Measurements from ENCODE around the gene SLC26A9. TPM values are rescaled to one million over a fixed set of nuclear protein-coding genes. Genes with fewer than 3 reads are reported as not detected.

The SLC26A9 gene
- total RNA-seq, 1 donor: not detected

GRCh38 chr1:205929496-205930194, 13.6 kb downstream of the SLC26A9 start:
- DNase-seq (ENCODE audit: insufficient read length, low spot score, missing footprints): peak; percentile 14
- Histone ChIP-seq H3K27me3 (ENCODE audit: insufficient read depth, low read length) (no peaks in the 10 kb centered on the region), H3K4me1 (ENCODE audit: insufficient read depth, low read length) (peaks cover 25% of the 10 kb centered on the region), H3K9me3 (ENCODE audit: low read depth, low read length) (no peaks in the 10 kb centered on the region), H2AFZ (ENCODE audit: low read length) (no peak overlapping the region), H3K4me3 (ENCODE audit: insufficient read depth, low read length) (no peak overlapping the region), H3K27ac (ENCODE audit: low read depth, low read length) (no peak overlapping the region), H3K36me3 (ENCODE audit: insufficient read depth, low read length) (no peaks in the 10 kb centered on the region), H3K79me2 (ENCODE audit: insufficient read depth, low read length) (no peaks in the 10 kb centered on the region), H4K20me1 (ENCODE audit: insufficient read depth, low read length) (no peaks in the 10 kb centered on the region), H3K4me2 (ENCODE audit: insufficient read depth, low read length) (no peak overlapping the region)
- TF ChIP-seq CTCF (IDR thresholded peaks at IDR 0.05; ENCODE audit: extremely low read depth, low read depth, low read length): no peak

DNA sequence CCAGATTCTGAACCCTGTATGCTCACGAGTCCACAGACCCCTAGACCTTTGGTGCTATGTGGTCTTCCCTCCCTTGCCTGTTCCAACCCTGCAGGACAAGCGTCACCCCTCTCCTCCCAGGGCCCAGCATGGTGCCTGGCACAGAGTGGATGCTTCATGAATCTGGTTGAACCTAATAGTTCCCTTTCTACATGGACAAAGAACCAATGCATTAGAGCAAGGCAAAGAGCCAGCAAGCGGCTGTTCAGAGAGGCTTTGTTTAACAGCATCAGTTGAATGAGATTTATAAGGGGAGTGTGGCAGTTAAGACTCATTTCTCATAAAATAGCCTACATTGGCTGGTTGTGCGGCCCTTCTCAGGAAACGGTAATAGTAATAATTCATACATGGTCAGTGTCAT, 14.9 kb downstream of the SLC26A9 start:
- no peaks in the 10 kb centered on the region for H3K9me3 ChIP-seq (ENCODE audit: low read depth, low read length)
- H3K27me3 ChIP-seq (ENCODE audit: insufficient read depth, low read length): no peaks in the 10 kb centered on the region
- H2AFZ ChIP-seq (ENCODE audit: low read length): no peak overlapping the region
- peaks cover 12% of the 10 kb centered on the region for H3K4me1 ChIP-seq (ENCODE audit: insufficient read depth, low read length)
- DNase-seq (ENCODE audit: insufficient read length, low spot score, missing footprints): peak; percentile 8
- H3K4me2 ChIP-seq (ENCODE audit: insufficient read depth, low read length): no peak overlapping the region
- no peak overlapping the region for H3K27ac ChIP-seq (ENCODE audit: low read depth, low read length)
- no peaks in the 10 kb centered on the region for H3K36me3 ChIP-seq (ENCODE audit: insufficient read depth, low read length)
- TF ChIP-seq CTCF (IDR thresholded peaks at IDR 0.05; ENCODE audit: extremely low read depth, low read depth, low read length): no peak
- H4K20me1 ChIP-seq (ENCODE audit: insufficient read depth, low read length): no peaks in the 10 kb centered on the region
- H3K79me2 ChIP-seq (ENCODE audit: insufficient read depth, low read length): no peaks in the 10 kb centered on the region
- H3K4me3 ChIP-seq (ENCODE audit: insufficient read depth, low read length): no peak overlapping the region

- Histone ChIP-seq H3K4me3 (ENCODE audit: insufficient read depth, low read length) (no peak overlapping the region), H3K4me1 (ENCODE audit: insufficient read depth, low read length) (peaks cover 8% of the 10 kb centered on the region), H3K36me3 (ENCODE audit: insufficient read depth, low read length) (no peaks in the 10 kb centered on the region), H3K27me3 (ENCODE audit: insufficient read depth, low read length) (no peaks in the 10 kb centered on the region), H3K27ac (ENCODE audit: low read depth, low read length) (no peak overlapping the region), H3K9me3 (ENCODE audit: low read depth, low read length) (no peaks in the 10 kb centered on the region), H3K79me2 (ENCODE audit: insufficient read depth, low read length) (no peaks in the 10 kb centered on the region), H2AFZ (ENCODE audit: low read length) (no peak overlapping the region), H4K20me1 (ENCODE audit: insufficient read depth, low read length) (no peaks in the 10 kb centered on the region), H3K4me2 (ENCODE audit: insufficient read depth, low read length) (no peak overlapping the region)
- TF ChIP-seq CTCF (IDR thresholded peaks at IDR 0.05; ENCODE audit: extremely low read depth, low read depth, low read length): no peak
- peak; percentile 6 for DNase-seq (ENCODE audit: insufficient read length, low spot score, missing footprints)
Observed at GRCh38 chr1:205927676-205928075, 15.6 kb downstream of the SLC26A9 start.

GRCh38 chr1:205927247-205927646, 16.0 kb downstream of the SLC26A9 start:
- Histone ChIP-seq H3K4me3 (ENCODE audit: insufficient read depth, low read length) (no peak overlapping the region), H3K79me2 (ENCODE audit: insufficient read depth, low read length) (no peaks in the 10 kb centered on the region), H3K27me3 (ENCODE audit: insufficient read depth, low read length) (no peaks in the 10 kb centered on the region), H3K27ac (ENCODE audit: low read depth, low read length) (no peak overlapping the region), H3K36me3 (ENCODE audit: insufficient read depth, low read length) (no peaks in the 10 kb centered on the region), H4K20me1 (ENCODE audit: insufficient read depth, low read length) (no peaks in the 10 kb centered on the region), H2AFZ (ENCODE audit: low read length) (no peak overlapping the region), H3K4me2 (ENCODE audit: insufficient read depth, low read length) (no peak overlapping the region), H3K4me1 (ENCODE audit: insufficient read depth, low read length) (peaks cover 8% of the 10 kb centered on the region), H3K9me3 (ENCODE audit: low read depth, low read length) (no peaks in the 10 kb centered on the region)
- no peak for TF ChIP-seq CTCF (IDR thresholded peaks at IDR 0.05; ENCODE audit: extremely low read depth, low read depth, low read length)
- DNase-seq (ENCODE audit: insufficient read length, low spot score, missing footprints): peak; percentile 73

Data from osteoblast (primary cell).